ENCODE results near the gene GUCY1A2. TPM values are rescaled to one million over a fixed set of nuclear protein-coding genes. Genes with fewer than 3 reads are reported as not detected.

GUCY1A2 gene
- polyA plus RNA-seq, 3 donors = not detected

- Histone ChIP-seq H3K9me3 (replicated peaks in 1 of 2; ENCODE audit: control insufficient read depth in 1 of 2, insufficient read depth in 1 of 2, low read length in 2 of 2) (no peaks in the 10 kb centered on the region), H3K4me1 (ENCODE audit: control insufficient read depth in 1 of 2, insufficient read depth in 2 of 2, low read length in 2 of 2) (no peaks in the 10 kb centered on the region), H3K4me3 (replicated peaks in 1 of 3; ENCODE audit: low read depth in 2 of 3, low read length in 3 of 3) (no peak overlapping the region), H4K20me1 (ENCODE audit: insufficient read depth, low read length) (no peaks in the 10 kb centered on the region), H3K4me2 (replicated peaks; ENCODE audit: extremely low read depth, low read length, poor library complexity, severe bottlenecking) (no peak overlapping the region), H2AFZ (ENCODE audit: insufficient read depth, low read depth, low read length, poor library complexity, severe bottlenecking) (no peak overlapping the region), H3K27me3 (ENCODE audit: control insufficient read depth in 2 of 2, insufficient read depth in 2 of 2, low read length in 2 of 2) (peaks cover 4 to 12% of the 10 kb centered on the region in 2 donors), H3K79me2 (ENCODE audit: insufficient read depth, low read length) (no peaks in the 10 kb centered on the region), H3K9ac (ENCODE audit: insufficient read depth, low read length, poor library complexity, severe bottlenecking) (no peak overlapping the region), H3K36me3 (replicated peaks in 1 of 2; ENCODE audit: control insufficient read depth in 1 of 2, insufficient read depth in 2 of 2, low read length in 2 of 2) (no peaks in the 10 kb centered on the region), H3K27ac (ENCODE audit: low read depth in 1 of 2, low read length in 2 of 2) (no peak overlapping the region)
- no peak for TF ChIP-seq CTCF (IDR thresholded peaks at IDR 0.05)
- no peak overlapping the region for H3K4me3 Mint-ChIP-seq
- H3K4me1 Mint-ChIP-seq = no peaks in the 10 kb centered on the region
- peaks cover 7 to 11% (median 9%) of the 10 kb centered on the region in 3 donors for H3K27me3 Mint-ChIP-seq (ENCODE audit: low read depth in 3 of 3)
- no peak for DNase-seq
- no peak overlapping the region for H3K27ac Mint-ChIP-seq
- intact Hi-C loops (cut with micrococcal nuclease) = no loop called here
- H3K36me3 Mint-ChIP-seq = no peaks in the 10 kb centered on the region
- no peaks in the 10 kb centered on the region for H3K9me3 Mint-ChIP-seq
These were observed 7.4 kb upstream of the GUCY1A2 start for GRCh38 chr11:107025673-107026072.

GRCh38 chr11:107020594-107020993 lies 2.3 kb upstream of the GUCY1A2 start:
- no peak overlapping the region for H3K9ac ChIP-seq (ENCODE audit: insufficient read depth, low read length, poor library complexity, severe bottlenecking)
- TF ChIP-seq CTCF (IDR thresholded peaks at IDR 0.05) = no peak
- H3K36me3 ChIP-seq (replicated peaks in 1 of 2; ENCODE audit: control insufficient read depth in 1 of 2, insufficient read depth in 2 of 2, low read length in 2 of 2) = no peaks in the 10 kb centered on the region
- H3K4me3 ChIP-seq (replicated peaks in 1 of 3; ENCODE audit: low read depth in 2 of 3, low read length in 3 of 3) = no peak overlapping the region
- H2AFZ ChIP-seq (ENCODE audit: insufficient read depth, low read depth, low read length, poor library complexity, severe bottlenecking) = no peak overlapping the region
- 100% methylated on average over 1 of the region's 2 CpGs for WGBS (ENCODE audit: insufficient coverage)
- H3K4me2 ChIP-seq (replicated peaks; ENCODE audit: extremely low read depth, low read length, poor library complexity, severe bottlenecking) = no peak overlapping the region
- Mint-ChIP-seq H3K9me3 (peaks cover 0 to 5% (median 0%) of the 10 kb centered on the region in 7 donors), H3K27ac (no peak overlapping the region), H3K4me3 (peak overlapping the region in 1 of 2 donors; percentile 42), H3K4me1 (no peaks in the 10 kb centered on the region), H3K36me3 (peaks cover 0 to 3% of the 10 kb centered on the region in 2 donors), H3K27me3 (ENCODE audit: low read depth in 3 of 3) (peaks cover 39 to 45% (median 40%) of the 10 kb centered on the region in 3 donors)
- H3K27me3 ChIP-seq (ENCODE audit: control insufficient read depth in 2 of 2, insufficient read depth in 2 of 2, low read length in 2 of 2) = peaks cover 36 to 56% of the 10 kb centered on the region in 2 donors
- H4K20me1 ChIP-seq (ENCODE audit: insufficient read depth, low read length) = no peaks in the 10 kb centered on the region
- H3K27ac ChIP-seq (ENCODE audit: low read depth in 1 of 2, low read length in 2 of 2) = no peak overlapping the region
- peaks cover 0 to 6% of the 10 kb centered on the region in 2 donors for H3K9me3 ChIP-seq (replicated peaks in 1 of 2; ENCODE audit: control insufficient read depth in 1 of 2, insufficient read depth in 1 of 2, low read length in 2 of 2)
- intact Hi-C loops (cut with micrococcal nuclease) = no loop called here
- H3K4me1 ChIP-seq (ENCODE audit: control insufficient read depth in 1 of 2, insufficient read depth in 2 of 2, low read length in 2 of 2) = no peaks in the 10 kb centered on the region
- DNase-seq = no peak
- no peaks in the 10 kb centered on the region for H3K79me2 ChIP-seq (ENCODE audit: insufficient read depth, low read length)

Data from CD14-positive monocyte (primary cell).